Colonic mucosa (tissue), 4 donors: Measurements from ENCODE around the gene VAC14. TPM values are rescaled to one million over a fixed set of nuclear protein-coding genes. Genes with fewer than 3 reads are reported as not detected.
"Not testable (repeated sequence)": the region's sequence is repeated elsewhere in the genome, so short reads cannot be mapped to it uniquely, and the experiment has no call there.

ENCODE experiments used
- DNase-seq: peaks from one replicate; pipeline ENCODE4 v3.0.0-alpha.2; 2020
- H3K27ac ChIP-seq: fragments of 200-600 bp; one replicate; pipeline ENCODE4 v1.8.0; 2021
- H3K27me3 ChIP-seq: fragments of 200-600 bp; one replicate; pipeline ENCODE4 v1.8.0; 2021
- H3K36me3 ChIP-seq: fragments of 200-600 bp; one replicate; pipeline ENCODE4 v1.8.0; 2021
- H3K4me1 ChIP-seq: fragments of 200-600 bp; one replicate; pipeline ENCODE4 v1.8.0; 2021; ENCODE audit warnings: mild to moderate bottlenecking
- H3K4me3 ChIP-seq: fragments of 200-600 bp; one replicate; pipeline ENCODE4 v1.8.0; 2021
- H3K9ac ChIP-seq, 2 donors: one replicate each; pipeline ENCODE4 v1.7.0; 2013; ENCODE audit warnings: control low read depth in 2 of 2, low read depth in 2 of 2, low read length in 2 of 2
- H3K9me3 ChIP-seq: fragments of 200-600 bp; one replicate; pipeline ENCODE4 v1.8.0; 2021
- CTCF ChIP-seq: fragments of 200-600 bp; IDR thresholded peaks from one replicate; pipeline ENCODE4 v1.8.0; 2022; ENCODE audit warnings: antibody characterized with exemption, mild to moderate bottlenecking
- intact Hi-C: fragments of 100-400 bp; cut with DNase I; formaldehyde crosslinking; loops from one replicate; pipeline ENCODE4 v1.14.1; 2022
- total RNA-seq, 2 donors: library from RNA; stranded (reverse); fragmentation: NEBNext Ultra II Directional in 1 of 2; extraction: Animal tissue kit (Norgen Biotek cat#: 25700) in 1 of 2; gene quantifications; one replicate each; pipeline ENCODE4 v1.2.1, GENCODE V29; 2021
- donor health status: healthy.
- donor health status: DM: no; HTN: no; CAD: no.
- donor health status: DM: no; HTN: no; CAD: no.

Gene VAC14
- total RNA-seq, 2 donors from 2014 or later: 20.7 to 41.8 TPM

- Histone ChIP-seq H3K27me3 (no peaks in the 10 kb centered on the region), H3K36me3 (no peaks in the 10 kb centered on the region), H3K4me3 (no peak overlapping the region), H3K4me1 (no peaks in the 10 kb centered on the region), H3K27ac (no peak overlapping the region), H3K9ac (no peak overlapping the region), H3K9me3 (no peaks in the 10 kb centered on the region)
- DNase-seq: no peak
- TF ChIP-seq CTCF: no peak
- intact Hi-C loops: no loop called here
These were observed 156.0 kb downstream of the VAC14 start for GRCh38 chr16:70644763-70645597.

- H3K9me3 ChIP-seq, H3K9ac ChIP-seq, H3K27ac ChIP-seq, H3K4me1 ChIP-seq, DNase-seq, H3K4me3 ChIP-seq, intact Hi-C loops, H3K36me3 ChIP-seq, H3K27me3 ChIP-seq: not testable (repeated sequence)
These were observed 157.7 kb downstream of the VAC14 start for GRCh38 chr16:70643264-70643663.

GRCh38 chr16:70642633-70643032, 158.3 kb downstream of the VAC14 start:
- Histone ChIP-seq H3K9ac (no peak overlapping the region), H3K4me3 (no peak overlapping the region), H3K27me3 (no peaks in the 10 kb centered on the region), H3K27ac (no peak overlapping the region), H3K4me1 (no peaks in the 10 kb centered on the region), H3K9me3 (no peaks in the 10 kb centered on the region), H3K36me3 (no peaks in the 10 kb centered on the region)
- intact Hi-C loops: no loop called here
- TF ChIP-seq CTCF: no peak
- DNase-seq: no peak

GRCh38 chr16:70638814-70639792, 161.9 kb downstream of the VAC14 start:
- Histone ChIP-seq H3K9me3 (no peaks in the 10 kb centered on the region), H3K27me3 (no peaks in the 10 kb centered on the region), H3K36me3 (no peaks in the 10 kb centered on the region), H3K9ac (peak overlapping the region in 1 of 2 donors; percentile 10), H3K4me1 (no peaks in the 10 kb centered on the region), H3K4me3 (no peak overlapping the region), H3K27ac (no peak overlapping the region)
- TF ChIP-seq CTCF: no peak
- intact Hi-C loops: no loop called here
- DNase-seq: no peak

Other genes with a start within 250 kb of the VAC14 start
- gene IL34, start 154.6 kb downstream of the VAC14 start, total RNA-seq: 1 to 10 TPM; 1.1 to 2.8 TPM
- gene MTSS2, start 115.1 kb downstream of the VAC14 start, total RNA-seq: 10 to 100 TPM; 15.5 to 25.3 TPM